KMS-11 (cell line): Measurements from ENCODE around the gene MIGA1.

Experiments used
- H2AFZ ChIP-seq: fragments of 200-600 bp; sonication (generic); 2 replicates; pipeline ENCODE4 v1.6.1; 2016; ENCODE audit warnings: antibody characterized with exemption, mixed run types, low read depth
- H3K27ac ChIP-seq: fragments of 200-600 bp; sonication (generic); 2 replicates; pipeline ENCODE4 v1.6.1; 2016; ENCODE audit warnings: mild to moderate bottlenecking, mixed run types
- H3K27me3 ChIP-seq: fragments of 200-600 bp; sonication (generic); 2 replicates; pipeline ENCODE4 v1.6.1; 2017; ENCODE audit warnings: mild to moderate bottlenecking, low read depth, mixed run types, moderate library complexity; ENCODE audit not compliant: insufficient read depth
- H3K36me3 ChIP-seq: fragments of 200-600 bp; sonication (generic); 2 replicates; pipeline ENCODE4 v1.6.1; 2017; ENCODE audit warnings: mild to moderate bottlenecking, mixed run types; ENCODE audit not compliant: insufficient read depth
- H3K4me1 ChIP-seq: fragments of 200-600 bp; sonication (generic); 2 replicates; pipeline ENCODE4 v1.6.1; 2016; ENCODE audit warnings: mild to moderate bottlenecking, low read depth, mixed run types; ENCODE audit not compliant: poor library complexity, severe bottlenecking
- H3K4me2 ChIP-seq: fragments of 200-600 bp; sonication (generic); 2 replicates; pipeline ENCODE4 v1.7.0; 2016; ENCODE audit warnings: mild to moderate bottlenecking, mixed run types
- H3K4me3 ChIP-seq: fragments of 200-600 bp; sonication (generic); IDR thresholded peaks from 2 replicates; pipeline ENCODE4 v1.6.1; 2017; ENCODE audit warnings: low read depth, low read length, mixed read lengths; ENCODE audit not compliant: insufficient read depth
- H3K79me2 ChIP-seq: fragments of 200-600 bp; sonication (generic); 2 replicates; pipeline ENCODE4 v1.6.1; 2016; ENCODE audit warnings: low read depth, mixed run types; ENCODE audit not compliant: insufficient read depth
- H3K9ac ChIP-seq: fragments of 200-600 bp; sonication (generic); 2 replicates; pipeline ENCODE4 v1.6.1; 2016; ENCODE audit warnings: mild to moderate bottlenecking, mixed run types
- H4K20me1 ChIP-seq: fragments of 200-600 bp; sonication (generic); 2 replicates; pipeline ENCODE4 v1.6.1; 2016; ENCODE audit warnings: mild to moderate bottlenecking, mixed run types; ENCODE audit not compliant: insufficient read depth
- CTCF ChIP-seq: fragments of 200-600 bp; sonication (generic); conservative IDR thresholded peaks from 2 replicates; pipeline ENCODE4 v1.6.1; 2017; ENCODE audit warnings: low read depth, mild to moderate bottlenecking, antibody characterized with exemption, low read length, moderate library complexity, mixed read lengths

MIGA1 gene

GRCh38 chr1:77817368-77818209 lies 38.1 kb downstream of the MIGA1 start:
- Histone ChIP-seq H3K4me3 (no peak overlapping the region), H3K27ac (no peak overlapping the region), H3K9ac (no peak overlapping the region), H3K36me3 (no peaks in the 10 kb centered on the region), H3K27me3 (no peaks in the 10 kb centered on the region), H3K4me2 (no peak overlapping the region), H3K79me2 (no peaks in the 10 kb centered on the region), H2AFZ (no peak overlapping the region), H3K4me1 (no peaks in the 10 kb centered on the region), H4K20me1 (no peaks in the 10 kb centered on the region)
- TF ChIP-seq CTCF = no peak

- no peaks in the 10 kb centered on the region for H3K79me2 ChIP-seq
- no peaks in the 10 kb centered on the region for H3K27me3 ChIP-seq
- H3K4me3 ChIP-seq = no peak overlapping the region
- no peak overlapping the region for H3K9ac ChIP-seq
- TF ChIP-seq CTCF = no peak
- H3K27ac ChIP-seq = no peak overlapping the region
- H4K20me1 ChIP-seq = no peaks in the 10 kb centered on the region
- H3K4me1 ChIP-seq = no peaks in the 10 kb centered on the region
- no peak overlapping the region for H3K4me2 ChIP-seq
- no peak overlapping the region for H2AFZ ChIP-seq
- no peaks in the 10 kb centered on the region for H3K36me3 ChIP-seq
These were observed 40.7 kb downstream of the MIGA1 start for GRCh38 chr1:77820121-77820520.

- Histone ChIP-seq H3K27me3 (no peaks in the 10 kb centered on the region), H3K4me3 (no peak overlapping the region), H3K36me3 (no peaks in the 10 kb centered on the region), H4K20me1 (no peaks in the 10 kb centered on the region), H3K9ac (no peak overlapping the region), H3K79me2 (no peaks in the 10 kb centered on the region), H3K27ac (no peak overlapping the region), H3K4me2 (no peak overlapping the region), H3K4me1 (peaks cover 10% of the 10 kb centered on the region), H2AFZ (no peak overlapping the region)
- TF ChIP-seq CTCF = no peak
These were observed 44.6 kb downstream of the MIGA1 start for GRCh38 chr1:77824079-77824478.

GRCh38 chr1:77824694-77825093 lies 45.2 kb downstream of the MIGA1 start:
- Histone ChIP-seq H3K27ac (no peak overlapping the region), H3K4me1 (peaks cover 10% of the 10 kb centered on the region), H3K4me3 (no peak overlapping the region), H2AFZ (no peak overlapping the region), H3K27me3 (no peaks in the 10 kb centered on the region), H3K9ac (no peak overlapping the region), H3K4me2 (no peak overlapping the region), H4K20me1 (no peaks in the 10 kb centered on the region), H3K79me2 (no peaks in the 10 kb centered on the region), H3K36me3 (no peaks in the 10 kb centered on the region)
- TF ChIP-seq CTCF = no peak
